Glutamatergic neuron (in vitro differentiated cells): ENCODE results near the gene NDUFV1. TPM values are rescaled to one million over a fixed set of nuclear protein-coding genes. Genes with fewer than 3 reads are reported as not detected.
"Not testable (repeated sequence)": the region's sequence is repeated elsewhere in the genome, so short reads cannot be mapped to it uniquely, and the experiment has no call there.

Source experiments
- DNase-seq: peaks from one replicate; pipeline ENCODE4 v3.0.0; 2022
- H3K27ac Mint-ChIP-seq: one replicate; pipeline ENCODE4 v1.8.0; 2020; ENCODE audit warnings: mild to moderate bottlenecking, mixed read lengths, inconsistent platforms; ENCODE audit not compliant: unreplicated experiment
- H3K27me3 Mint-ChIP-seq: one replicate; pipeline ENCODE4 v1.8.0; 2020; ENCODE audit warnings: mild to moderate bottlenecking, moderate library complexity, mixed read lengths, inconsistent platforms; ENCODE audit not compliant: unreplicated experiment
- H3K36me3 Mint-ChIP-seq: one replicate; pipeline ENCODE4 v1.8.0; 2020; ENCODE audit warnings: mild to moderate bottlenecking, mixed read lengths, inconsistent platforms; ENCODE audit not compliant: unreplicated experiment
- H3K4me1 Mint-ChIP-seq: one replicate; pipeline ENCODE4 v1.8.0; 2020; ENCODE audit warnings: mild to moderate bottlenecking, low read depth, mixed read lengths, inconsistent platforms; ENCODE audit not compliant: unreplicated experiment
- H3K4me3 Mint-ChIP-seq: one replicate; pipeline ENCODE4 v1.8.0; 2020; ENCODE audit warnings: mild to moderate bottlenecking, mixed read lengths, inconsistent platforms; ENCODE audit not compliant: unreplicated experiment
- H3K9me3 Mint-ChIP-seq: one replicate; pipeline ENCODE4 v1.8.0; 2020; ENCODE audit warnings: mild to moderate bottlenecking, moderate library complexity, mixed read lengths, inconsistent platforms; ENCODE audit not compliant: unreplicated experiment
- CTCF ChIP-seq: fragments of 200-600 bp; sonication (generic); IDR thresholded peaks from one replicate; pipeline ENCODE4 v1.5.0; 2021; ENCODE audit not compliant: partially characterized antibody, unreplicated experiment
- total RNA-seq: library from RNA; stranded (reverse); fragmentation: NEBNext Ultra II Directional; extraction: Animal tissue kit (Norgen Biotek cat#: 25700); gene quantifications from one replicate; pipeline ENCODE4 v1.2.1, GENCODE V29; 2021; ENCODE audit not compliant: unreplicated experiment

The NDUFV1 gene
- total RNA-seq, 1 donor from 2014 or later: 216 TPM

DNA sequence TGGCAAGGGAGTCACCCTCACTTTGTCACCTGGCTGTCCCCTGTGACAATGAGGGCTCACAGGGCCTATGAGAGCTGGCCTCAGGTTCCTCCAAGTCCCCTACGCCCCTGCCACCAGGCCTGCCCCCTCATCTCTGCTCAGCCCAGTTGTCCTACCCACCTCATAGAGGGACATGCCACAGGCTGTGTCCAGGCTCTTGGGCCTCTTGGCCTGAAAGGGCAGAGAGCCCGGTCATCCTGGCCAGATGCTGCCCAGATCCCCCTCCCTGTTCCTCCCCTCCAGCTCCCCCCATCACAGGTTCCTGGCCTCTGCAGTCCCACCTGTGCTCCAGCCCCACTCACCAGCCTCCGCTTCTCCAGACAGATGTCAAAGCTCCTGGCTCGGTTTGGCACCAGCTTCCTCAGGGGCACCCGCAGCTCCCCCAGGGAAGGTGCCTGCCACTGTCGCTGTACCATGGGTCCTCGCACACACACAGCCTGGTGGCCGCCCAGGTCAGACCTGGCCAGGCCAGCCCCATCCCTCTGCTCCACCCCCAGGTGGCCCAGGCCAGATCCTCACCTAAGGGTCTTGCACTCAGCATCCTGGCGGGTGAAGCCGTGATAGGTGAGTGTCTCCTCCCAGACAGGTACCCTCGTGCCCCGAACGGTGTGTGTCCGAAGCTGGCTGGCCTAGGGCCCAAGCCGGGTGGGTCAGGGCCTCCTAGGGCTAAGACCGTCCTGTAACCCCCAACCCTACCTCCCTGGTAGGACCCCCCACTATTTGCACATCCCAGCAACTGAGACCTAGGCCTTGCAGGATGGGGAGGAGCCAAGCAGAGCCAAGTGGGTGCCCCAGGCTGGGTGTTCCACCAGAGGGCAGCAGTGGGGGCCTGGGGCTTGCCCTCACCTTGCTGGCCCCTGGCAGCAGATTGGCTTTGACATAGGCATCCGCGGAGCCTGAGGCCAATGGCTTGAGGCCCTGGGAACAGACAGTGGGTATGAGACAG, 8.3 kb downstream of the NDUFV1 start:
- Mint-ChIP-seq H3K4me1 (peaks cover 2% of the 10 kb centered on the region), H3K9me3 (peaks cover 3% of the 10 kb centered on the region), H3K4me3 (no peak overlapping the region), H3K36me3 (no peaks in the 10 kb centered on the region), H3K27ac (no peak overlapping the region), H3K27me3 (peaks cover 6% of the 10 kb centered on the region)
- peak; percentile 44 for TF ChIP-seq CTCF
- DNase-seq: peak; percentile 69

- Mint-ChIP-seq H3K9me3 (peaks cover 3% of the 10 kb centered on the region), H3K4me3 (no peak overlapping the region), H3K4me1 (peaks cover 7% of the 10 kb centered on the region), H3K36me3 (no peaks in the 10 kb centered on the region), H3K27ac (no peak overlapping the region), H3K27me3 (peaks cover 11% of the 10 kb centered on the region)
- no peak for DNase-seq
- TF ChIP-seq CTCF: no peak
Measured at GRCh38 chr11:67615728-67616430, 9.1 kb downstream of the NDUFV1 start.

- Mint-ChIP-seq H3K36me3 (no peaks in the 10 kb centered on the region), H3K4me3 (no peak overlapping the region), H3K27ac (no peak overlapping the region), H3K4me1 (peaks cover 8% of the 10 kb centered on the region), H3K9me3 (peaks cover 3% of the 10 kb centered on the region), H3K27me3 (peaks cover 14% of the 10 kb centered on the region)
- no peak for TF ChIP-seq CTCF
- no peak for DNase-seq
Measured at GRCh38 chr11:67616431-67617242, 9.9 kb downstream of the NDUFV1 start.

DNA sequence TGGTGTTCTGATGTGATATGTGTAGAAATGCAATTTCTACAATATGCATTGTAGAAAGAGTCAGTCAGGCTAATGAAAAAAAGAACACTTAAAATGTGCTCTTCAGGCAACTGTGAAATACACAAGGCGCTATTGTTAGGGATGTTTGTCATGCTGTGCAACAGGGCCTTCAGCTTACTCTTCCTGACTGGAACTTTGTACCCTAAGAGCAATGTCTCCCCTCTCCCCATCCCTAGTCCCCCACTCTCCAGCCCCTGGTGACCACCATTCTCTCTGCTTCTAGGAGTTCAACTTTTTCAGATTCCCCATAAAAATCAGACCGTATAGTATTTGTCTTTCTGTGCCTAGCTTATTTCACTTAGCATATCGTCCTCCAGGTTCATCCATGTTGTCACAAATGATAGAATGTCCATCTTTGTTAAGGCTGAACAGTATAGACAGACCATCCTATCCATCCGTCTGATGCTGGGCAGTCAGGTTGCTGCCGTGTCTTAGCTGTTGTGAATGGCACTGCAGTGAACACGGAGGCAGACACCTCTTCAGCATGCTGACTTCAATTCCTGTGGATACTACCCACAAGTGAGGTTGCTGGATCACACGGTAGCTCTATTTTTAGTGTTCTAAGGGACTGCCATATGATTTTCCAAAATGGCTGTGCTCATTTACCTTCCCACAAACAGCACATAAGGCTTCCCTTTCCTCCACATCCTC, 10.7 kb downstream of the NDUFV1 start:
- DNase-seq: no peak
- TF ChIP-seq CTCF: no peak
- H3K27ac Mint-ChIP-seq: no peak overlapping the region
- no peak overlapping the region for H3K4me3 Mint-ChIP-seq
- H3K4me1 Mint-ChIP-seq: peaks cover 8% of the 10 kb centered on the region
- H3K27me3 Mint-ChIP-seq: peaks cover 14% of the 10 kb centered on the region
- no peaks in the 10 kb centered on the region for H3K36me3 Mint-ChIP-seq
- H3K9me3 Mint-ChIP-seq: peaks cover 3% of the 10 kb centered on the region

DNA sequence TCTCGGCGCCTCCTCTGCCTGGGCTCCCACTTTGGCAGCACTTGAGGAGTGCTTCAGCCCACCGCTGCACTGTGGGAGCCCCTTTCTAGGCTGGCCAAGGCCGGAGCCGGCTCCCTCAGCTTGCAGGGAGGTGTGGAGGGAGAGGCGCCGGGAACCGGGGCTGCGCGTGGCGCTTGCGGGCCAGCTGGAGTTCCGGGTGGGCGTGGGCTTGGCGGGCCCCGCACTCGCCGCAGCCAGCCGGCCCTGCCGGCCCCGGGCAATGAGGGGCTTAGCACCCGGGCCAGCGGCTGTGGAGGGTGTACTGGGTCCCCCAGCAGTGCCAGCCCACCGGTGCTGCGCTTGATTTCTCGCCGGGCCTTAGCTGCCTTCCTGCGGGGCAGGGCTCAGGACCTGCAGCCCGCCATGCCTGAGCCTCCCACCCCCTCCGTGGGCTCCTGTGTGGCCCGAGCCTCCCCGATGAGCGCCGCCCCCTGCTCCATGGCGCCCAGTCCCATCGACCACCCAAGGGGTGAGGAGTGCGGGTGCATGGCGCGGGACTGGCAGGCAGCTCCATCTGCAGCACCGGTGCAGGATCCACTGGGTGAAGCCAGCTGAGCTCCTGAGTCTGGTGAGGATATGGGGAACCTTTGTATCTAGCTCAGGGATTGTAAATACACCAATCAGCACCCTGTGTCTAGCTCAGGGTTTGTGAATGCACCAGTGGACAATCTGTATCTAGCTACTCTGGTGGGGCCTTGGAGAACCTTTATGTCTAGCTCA, 12.3 kb downstream of the NDUFV1 start:
- H3K4me3 Mint-ChIP-seq, H3K36me3 Mint-ChIP-seq, H3K9me3 Mint-ChIP-seq, H3K4me1 Mint-ChIP-seq, H3K27ac Mint-ChIP-seq, DNase-seq: not testable (repeated sequence)
- H3K27me3 Mint-ChIP-seq: peaks cover 14% of the 10 kb centered on the region

GRCh38 chr11:67619683-67620618, 13.2 kb downstream of the NDUFV1 start:
- not testable (repeated sequence) for H3K36me3 Mint-ChIP-seq, H3K27ac Mint-ChIP-seq, H3K9me3 Mint-ChIP-seq, H3K4me1 Mint-ChIP-seq, DNase-seq
- peak overlapping the region; percentile 89 for H3K4me3 Mint-ChIP-seq
- H3K27me3 Mint-ChIP-seq: peaks cover 14% of the 10 kb centered on the region
